HEK293 (cell line): ENCODE results near the gene EIF1AD.

Source experiments
- CTCF ChIP-seq: fragments of 450-650 bp; formaldehyde crosslinking; IDR thresholded peaks from 2 replicates; pipeline ENCODE4 v1.5.1; 2016; ENCODE audit warnings: missing biosample characterization, missing genetic modification characterization
- KLF1 ChIP-seq: fragments of 450-650 bp; formaldehyde crosslinking; IDR thresholded peaks from 2 replicates; pipeline ENCODE4 v1.5.1; 2016; ENCODE audit warnings: missing biosample characterization, missing genetic modification characterization
- SETDB1 ChIP-seq: IDR thresholded peaks from one replicate; pipeline ENCODE4 v1.6.1; 2017; ENCODE audit warnings: mild to moderate bottlenecking, low read length, moderate library complexity, mixed read lengths; ENCODE audit not compliant: insufficient read length
- SP2 ChIP-seq: fragments of 450-650 bp; formaldehyde crosslinking; IDR thresholded peaks from 2 replicates; pipeline ENCODE4 v1.5.1; 2016; ENCODE audit warnings: missing biosample characterization, missing genetic modification characterization
- ZBTB17 ChIP-seq: fragments of 450-650 bp; formaldehyde crosslinking; IDR thresholded peaks from 2 replicates; pipeline ENCODE4 v1.5.1; 2016; ENCODE audit warnings: missing biosample characterization, missing genetic modification characterization
- ZBTB7A ChIP-seq: fragments of 450-650 bp; formaldehyde crosslinking; IDR thresholded peaks from 2 replicates; pipeline ENCODE4 v1.5.1; 2016; ENCODE audit warnings: low read depth, missing biosample characterization, missing genetic modification characterization
- ZEB2 ChIP-seq: fragments of 450-650 bp; formaldehyde crosslinking; IDR thresholded peaks from 2 replicates; pipeline ENCODE4 v1.5.1; 2016; ENCODE audit warnings: missing biosample characterization, missing genetic modification characterization
- ZNF18 ChIP-seq: fragments of 450-650 bp; formaldehyde crosslinking; IDR thresholded peaks from 2 replicates; pipeline ENCODE4 v1.5.1; 2016; ENCODE audit warnings: missing biosample characterization, missing genetic modification characterization
- ZNF280C ChIP-seq: fragments of 450-650 bp; formaldehyde crosslinking; IDR thresholded peaks from 2 replicates; pipeline ENCODE4 v1.5.1; 2016; ENCODE audit warnings: missing biosample characterization, missing genetic modification characterization
- TF ChIP-seq, protein P1 (sequence below): fragments of 450-650 bp; formaldehyde crosslinking; IDR thresholded peaks from 2 replicates; pipeline ENCODE4 v1.5.1; 2016; ENCODE audit warnings: missing biosample characterization, missing genetic modification characterization
- TF ChIP-seq, protein P2 (sequence below): sonication (generic); formaldehyde crosslinking; IDR thresholded peaks from 2 replicates; pipeline ENCODE4 v1.8.1; 2022; ENCODE audit warnings: mild to moderate bottlenecking, moderate library complexity, missing genetic modification reagents

DNA sequence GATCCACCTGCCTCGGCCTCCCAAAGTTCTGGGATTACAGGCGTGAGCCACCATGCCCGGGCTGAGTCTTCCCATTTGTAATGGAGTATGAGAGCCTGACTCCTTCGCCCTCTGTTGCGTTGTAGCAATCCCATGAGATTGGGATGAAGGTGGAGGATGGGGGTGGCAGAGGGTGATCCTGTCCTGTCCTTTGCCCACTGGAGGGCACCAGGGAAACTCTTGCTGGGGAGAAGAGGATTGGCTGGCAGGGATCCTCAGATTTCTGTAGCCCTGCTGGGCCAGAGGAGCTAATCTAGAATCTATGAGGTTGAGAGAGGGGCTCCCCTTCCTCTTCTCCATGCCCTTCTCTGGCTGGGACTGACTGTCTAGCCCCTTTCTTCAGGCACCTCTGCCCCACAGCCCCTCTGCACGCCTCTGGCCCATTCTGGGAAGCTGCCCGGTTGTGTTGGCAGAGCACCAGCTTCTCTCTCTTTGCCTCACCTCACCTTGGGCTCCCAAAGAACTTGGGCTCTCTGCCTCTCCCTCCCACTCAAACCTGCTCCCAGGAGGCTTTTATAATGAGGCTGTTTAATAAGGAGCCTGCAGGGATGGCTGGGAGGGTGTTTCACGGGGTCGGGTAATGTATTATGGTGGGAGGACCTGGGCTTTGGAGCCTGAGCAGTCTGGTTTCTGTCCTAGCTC, 33.8 kb upstream of the EIF1AD start:
- TF ChIP-seq CTCF (tag by site-specific recombination), result no peak
- TF ChIP-seq KLF1, result no peak
- no peak for TF ChIP-seq ZNF18 (tag by site-specific recombination)
- TF ChIP-seq ZBTB17 (tag by site-specific recombination), result no peak
- TF ChIP-seq, protein P1, sequence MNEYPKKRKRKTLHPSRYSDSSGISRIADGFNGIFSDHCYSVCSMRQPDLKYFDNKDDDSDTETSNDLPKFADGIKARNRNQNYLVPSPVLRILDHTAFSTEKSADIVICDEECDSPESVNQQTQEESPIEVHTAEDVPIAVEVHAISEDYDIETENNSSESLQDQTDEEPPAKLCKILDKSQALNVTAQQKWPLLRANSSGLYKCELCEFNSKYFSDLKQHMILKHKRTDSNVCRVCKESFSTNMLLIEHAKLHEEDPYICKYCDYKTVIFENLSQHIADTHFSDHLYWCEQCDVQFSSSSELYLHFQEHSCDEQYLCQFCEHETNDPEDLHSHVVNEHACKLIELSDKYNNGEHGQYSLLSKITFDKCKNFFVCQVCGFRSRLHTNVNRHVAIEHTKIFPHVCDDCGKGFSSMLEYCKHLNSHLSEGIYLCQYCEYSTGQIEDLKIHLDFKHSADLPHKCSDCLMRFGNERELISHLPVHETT (tag by site-specific recombination), result no peak
- TF ChIP-seq, protein P2, sequence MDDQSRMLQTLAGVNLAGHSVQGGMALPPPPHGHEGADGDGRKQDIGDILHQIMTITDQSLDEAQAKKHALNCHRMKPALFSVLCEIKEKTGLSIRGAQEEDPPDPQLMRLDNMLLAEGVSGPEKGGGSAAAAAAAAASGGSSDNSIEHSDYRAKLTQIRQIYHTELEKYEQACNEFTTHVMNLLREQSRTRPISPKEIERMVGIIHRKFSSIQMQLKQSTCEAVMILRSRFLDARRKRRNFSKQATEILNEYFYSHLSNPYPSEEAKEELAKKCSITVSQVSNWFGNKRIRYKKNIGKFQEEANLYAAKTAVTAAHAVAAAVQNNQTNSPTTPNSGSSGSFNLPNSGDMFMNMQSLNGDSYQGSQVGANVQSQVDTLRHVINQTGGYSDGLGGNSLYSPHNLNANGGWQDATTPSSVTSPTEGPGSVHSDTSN (CRISPR knock-in tag), result no peak
- TF ChIP-seq ZEB2, result no peak
- TF ChIP-seq SP2 (tag by site-specific recombination), result no peak
- no peak for TF ChIP-seq ZNF280C (tag by site-specific recombination)
- TF ChIP-seq SETDB1, result no peak
- no peak for TF ChIP-seq ZBTB7A (tag by site-specific recombination)
